Endothelial cell of umbilical vein (primary cell): Measurements from ENCODE around the gene ABCG4. TPM values are rescaled to one million over a fixed set of nuclear protein-coding genes. Genes with fewer than 3 reads are reported as not detected.
"Not testable (repeated sequence)": the region's sequence is repeated elsewhere in the genome, so short reads cannot be mapped to it uniquely, and the experiment has no call there.

ENCODE experiments used
- BruUV-seq: library from RNA; stranded (reverse); fragments of 400-500 nt; replicated peaks from 2 replicates; lab custom pipeline; 2021; lab: Mats Ljungman, UMichigan
- CTCF ChIA-PET: fragments of 300-600, 350-600 bp; sonication (Branson Sonifier 250); formaldehyde crosslinking; loops from one replicate; lab custom pipeline; 2021; ENCODE audit warnings: antibody characterized with exemption, inconsistent platforms; lab: Charles Lee
- POLR2A ChIA-PET: fragments of 300-600, 350-600 bp; sonication (Branson Sonifier 250); formaldehyde crosslinking; loops from one replicate; lab custom pipeline; 2021; ENCODE audit warnings: antibody characterized with exemption, inconsistent platforms; lab: Charles Lee
- DNase-seq: peaks from one replicate; pipeline ENCODE4 v3.0.0-alpha.2; 2011; ENCODE audit warnings: low read depth, low spot score
- FAIRE-seq: peaks from 2 replicates; lab custom pipeline; 2011; peaks lifted over from hg19 to GRCh38; lab: Jason Lieb, UNC
- H2AFZ ChIP-seq: 2 replicates; pipeline ENCODE4 v1.6.0; 2012; ENCODE audit warnings: low read depth, low read length, control low read depth, inconsistent platforms
- H3K27ac ChIP-seq: 2 replicates; pipeline ENCODE4 v1.5.1; 2011; ENCODE audit warnings: low read depth, mild to moderate bottlenecking, control low read depth, low read length, moderate library complexity; ENCODE audit not compliant: insufficient read depth
- H3K27me3 ChIP-seq, 2 experiments: 2 replicates each; pipeline versions ENCODE4 v1.6.0 to v1.6.1; 2011; ENCODE audit warnings: low read length in 2 of 2, mixed read lengths in 1 of 2; ENCODE audit not compliant: control insufficient read depth in 2 of 2, insufficient read depth in 2 of 2
- H3K36me3 ChIP-seq, 2 experiments: 2 replicates in 1 of 2; 3 replicates in 1 of 2; pipeline ENCODE4 v1.5.1; 2011; ENCODE audit warnings: low read length in 2 of 2, mild to moderate bottlenecking in 1 of 2, moderate library complexity in 1 of 2; ENCODE audit not compliant: control insufficient read depth in 2 of 2, insufficient read depth in 2 of 2; ENCODE audit errors: extremely low read depth in 1 of 2
- H3K4me1 ChIP-seq: 3 replicates; pipeline ENCODE4 v1.5.1; 2011; ENCODE audit warnings: mild to moderate bottlenecking, low read length; ENCODE audit not compliant: control insufficient read depth, insufficient read depth; ENCODE audit errors: extremely low read depth
- H3K4me2 ChIP-seq: 2 replicates; pipeline ENCODE4 v1.6.1; 2011; ENCODE audit warnings: low read length, control low read depth, mixed read lengths; ENCODE audit not compliant: insufficient read depth
- H3K4me3 ChIP-seq, 3 experiments: fragments of 200-600 bp in 1 of 3; sonication (generic), shearing (Covaris generic) in 1 of 3; replicated peaks in 1 of 3; 2 replicates each; pipeline ENCODE4 v1.5.1; 2011 to 2016; ENCODE audit warnings: control low read depth in 3 of 3, low read length in 3 of 3, mild to moderate bottlenecking in 2 of 3, inconsistent platforms in 1 of 3, low read depth in 1 of 3, moderate library complexity in 1 of 3; ENCODE audit not compliant: insufficient read depth in 1 of 3
- H3K79me2 ChIP-seq: 2 replicates; pipeline ENCODE4 v1.6.0; 2012; ENCODE audit warnings: low read length, inconsistent platforms; ENCODE audit not compliant: control insufficient read depth, insufficient read depth
- H3K9ac ChIP-seq: replicated peaks from 2 replicates; pipeline ENCODE3; 2011; ENCODE audit warnings: low read length, control low read depth; ENCODE audit not compliant: insufficient read depth; ENCODE audit errors: extremely low read depth
- H3K9me1 ChIP-seq: replicated peaks from 3 replicates; pipeline ENCODE4 v1.6.0; 2011; ENCODE audit warnings: mild to moderate bottlenecking, low read length; ENCODE audit not compliant: control insufficient read depth, insufficient read depth; ENCODE audit errors: extremely low read depth
- H3K9me3 ChIP-seq: replicated peaks from 2 replicates; pipeline ENCODE4 v1.5.1; 2012; ENCODE audit warnings: low read length, inconsistent platforms; ENCODE audit not compliant: control insufficient read depth, insufficient read depth
- H4K20me1 ChIP-seq: replicated peaks from 2 replicates; pipeline ENCODE3; 2011; ENCODE audit warnings: mild to moderate bottlenecking, low read length; ENCODE audit not compliant: control insufficient read depth, insufficient read depth; ENCODE audit errors: extremely low read depth
- CTCF ChIP-seq, 2 donors: IDR thresholded peaks; 1 replicate in 1 of 2; 2 replicates in 1 of 2; pipeline ENCODE4 v1.5.1; 2011; ENCODE audit warnings: low read length in 2 of 2, mild to moderate bottlenecking in 2 of 2, moderate library complexity in 2 of 2, control low read depth in 1 of 2, inconsistent platforms in 1 of 2, low read depth in 1 of 2; ENCODE audit not compliant: insufficient read depth in 1 of 2; ENCODE audit errors: extremely low read depth in 1 of 2
- EZH2 ChIP-seq: IDR thresholded peaks from 2 replicates; pipeline ENCODE4 v1.6.1; 2012; ENCODE audit warnings: borderline replicate concordance, low read depth, mild to moderate bottlenecking, moderate library complexity, low read length, inconsistent platforms; ENCODE audit not compliant: severe bottlenecking
- FOS ChIP-seq: IDR thresholded peaks from 2 replicates; pipeline ENCODE4 v1.6.1; 2011; ENCODE audit warnings: mild to moderate bottlenecking, low read length, moderate library complexity, borderline replicate concordance; ENCODE audit not compliant: insufficient read depth
- GATA2 ChIP-seq: IDR thresholded peaks from 2 replicates; pipeline ENCODE4 v1.7.0; 2011; ENCODE audit warnings: low read depth, mild to moderate bottlenecking, moderate library complexity, mixed read lengths, low read length; ENCODE audit not compliant: insufficient read length, insufficient read depth
- JUN ChIP-seq: IDR thresholded peaks from 2 replicates; pipeline ENCODE4 v1.6.1; 2011; ENCODE audit warnings: borderline replicate concordance, low read depth; ENCODE audit not compliant: insufficient read length, insufficient read depth
- MAX ChIP-seq: IDR thresholded peaks from 2 replicates; pipeline ENCODE4 v1.6.1; 2011; ENCODE audit not compliant: insufficient read depth, insufficient read length
- MYC ChIP-seq: IDR thresholded peaks from one replicate; pipeline ENCODE4 v1.6.1; 2011; ENCODE audit warnings: mild to moderate bottlenecking, low read depth, low read length
- POLR2A ChIP-seq: IDR thresholded peaks from 2 replicates; pipeline ENCODE4 v1.6.1; 2012; ENCODE audit warnings: low read depth, mild to moderate bottlenecking, control low read depth, low read length
- POLR2AphosphoS5 ChIP-seq: IDR thresholded peaks from 2 replicates; pipeline ENCODE4 v1.6.1; 2012; ENCODE audit warnings: low read depth, mild to moderate bottlenecking, control low read depth, low read length, moderate library complexity; ENCODE audit not compliant: insufficient read depth
- dilution Hi-C: fragments of 300-500 bp; cut with MboI; formaldehyde crosslinking; loops from one replicate; pipeline ENCODE4 v1.15.0; 2019; ENCODE audit warnings: low sequenced_read_pairs; ENCODE audit not compliant: extremely low pct_ligation_motif_present
- intact Hi-C: fragments of 100-400 bp; cut with micrococcal nuclease; formaldehyde crosslinking; loops from one replicate; pipeline ENCODE4 v1.10.0; 2022
- polyA plus RNA-seq, 4 experiments: library from polyadenylated mRNA; depleted of rRNA in 3 of 4; stranded (reverse) in 3 of 4; unstranded in 1 of 4; fragments of >200 nt; gene quantifications; 2 replicates each; pipeline versions ENCODE4 v1.2.1 to v1.2.3, GENCODE V29; 2011 to 2012; ENCODE audit warnings: missing spikeins in 1 of 4
- total RNA-seq: library from RNA; stranded (reverse); gene quantifications from 2 replicates; pipeline ENCODE4 v1.2.3, GENCODE V29; 2021

ABCG4 gene
- total and polyA plus RNA-seq, 2 donors (not counting 3 experiments of a cell fraction or from before 2014, with no cell fraction given) = 1.0 to 1.7 TPM

GRCh38 chr11:119190531-119190930, 41.7 kb downstream of the ABCG4 start:
- H3K27ac ChIP-seq = no peak overlapping the region
- no peaks in the 10 kb centered on the region for H3K9me3 ChIP-seq
- H3K79me2 ChIP-seq = no peaks in the 10 kb centered on the region
- no peak overlapping the region for H2AFZ ChIP-seq
- no peaks in the 10 kb centered on the region for H3K36me3 ChIP-seq
- dilution Hi-C loops (no loop called here), intact Hi-C loops (no loop called here)
- ChIA-PET CTCF (interaction anchor here (1.3 to 1.6 kb wide), 3 partner anchors 21 to 88 kb away, joined by 4 to 8 read pairs (median 5); partner anchors contain the start of gene NLRX1), POLR2A (interaction anchor here (0.6 kb wide), 1 partner anchor 25 kb away, joined by 3 read pairs; no protein-coding TSS in a partner anchor)
- no peak for FAIRE-seq
- H3K27me3 ChIP-seq = peaks cover 0 to 2% of the 10 kb centered on the region in 2 experiments
- H4K20me1 ChIP-seq = no peaks in the 10 kb centered on the region
- no peak overlapping the region for H3K9ac ChIP-seq
- no peak overlapping the region for H3K4me2 ChIP-seq
- H3K4me3 ChIP-seq = no peak overlapping the region
- H3K4me1 ChIP-seq = no peaks in the 10 kb centered on the region
- no TSS peak for BruUV-seq
- no peak for TF ChIP-seq POLR2A
- TF ChIP-seq GATA2 = no peak
- TF ChIP-seq MYC = no peak
- no peak for TF ChIP-seq EZH2
- TF ChIP-seq CTCF (IDR thresholded peaks at IDR 0.05; ENCODE audit: extremely low read depth in 1 of 2, insufficient read depth in 1 of 2, low read depth in 1 of 2, low read length in 2 of 2) = no peak
- TF ChIP-seq POLR2AphosphoS5 = no peak
- no peak for TF ChIP-seq MAX
- no peak for TF ChIP-seq JUN
- no peak for TF ChIP-seq FOS
- DNase-seq = no peak
- no peaks in the 10 kb centered on the region for H3K9me1 ChIP-seq

- dilution Hi-C loops, H2AFZ ChIP-seq, H3K4me1 ChIP-seq, H3K4me3 ChIP-seq, H3K4me2 ChIP-seq, H4K20me1 ChIP-seq, H3K79me2 ChIP-seq, H3K27ac ChIP-seq, DNase-seq, H3K36me3 ChIP-seq, BruUV-seq, POLR2A ChIA-PET, H3K9ac ChIP-seq, FAIRE-seq, intact Hi-C loops, H3K9me3 ChIP-seq, H3K9me1 ChIP-seq, H3K27me3 ChIP-seq: not testable (repeated sequence)
- CTCF ChIA-PET = interaction anchor here (1.5 to 1.6 kb wide), 2 partner anchors 22 kb away, joined by 5 to 8 read pairs; partner anchors contain the start of gene NLRX1
Observed at GRCh38 chr11:119191265-119191664, 42.4 kb downstream of the ABCG4 start.
